D721Med (cell line): ENCODE results near the gene RAB4A.

Experiments
- DNase-seq: peaks from one replicate; pipeline ENCODE4 v3.0.0; 2011; ENCODE audit warnings: low spot score; ENCODE audit not compliant: insufficient read length
- FAIRE-seq: peaks from 2 replicates; lab custom pipeline; 2011; peaks lifted over from hg19 to GRCh38; lab: Jason Lieb, UNC
- TF ChIP-seq, protein P1 (sequence below): IDR thresholded peaks from 2 replicates; pipeline ENCODE4 v1.5.1; 2012; ENCODE audit warnings: mild to moderate bottlenecking, control low read depth; ENCODE audit not compliant: insufficient read depth; ENCODE audit errors: missing control alignments

Gene RAB4A, protein sequence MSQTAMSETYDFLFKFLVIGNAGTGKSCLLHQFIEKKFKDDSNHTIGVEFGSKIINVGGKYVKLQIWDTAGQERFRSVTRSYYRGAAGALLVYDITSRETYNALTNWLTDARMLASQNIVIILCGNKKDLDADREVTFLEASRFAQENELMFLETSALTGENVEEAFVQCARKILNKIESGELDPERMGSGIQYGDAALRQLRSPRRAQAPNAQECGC

DNA sequence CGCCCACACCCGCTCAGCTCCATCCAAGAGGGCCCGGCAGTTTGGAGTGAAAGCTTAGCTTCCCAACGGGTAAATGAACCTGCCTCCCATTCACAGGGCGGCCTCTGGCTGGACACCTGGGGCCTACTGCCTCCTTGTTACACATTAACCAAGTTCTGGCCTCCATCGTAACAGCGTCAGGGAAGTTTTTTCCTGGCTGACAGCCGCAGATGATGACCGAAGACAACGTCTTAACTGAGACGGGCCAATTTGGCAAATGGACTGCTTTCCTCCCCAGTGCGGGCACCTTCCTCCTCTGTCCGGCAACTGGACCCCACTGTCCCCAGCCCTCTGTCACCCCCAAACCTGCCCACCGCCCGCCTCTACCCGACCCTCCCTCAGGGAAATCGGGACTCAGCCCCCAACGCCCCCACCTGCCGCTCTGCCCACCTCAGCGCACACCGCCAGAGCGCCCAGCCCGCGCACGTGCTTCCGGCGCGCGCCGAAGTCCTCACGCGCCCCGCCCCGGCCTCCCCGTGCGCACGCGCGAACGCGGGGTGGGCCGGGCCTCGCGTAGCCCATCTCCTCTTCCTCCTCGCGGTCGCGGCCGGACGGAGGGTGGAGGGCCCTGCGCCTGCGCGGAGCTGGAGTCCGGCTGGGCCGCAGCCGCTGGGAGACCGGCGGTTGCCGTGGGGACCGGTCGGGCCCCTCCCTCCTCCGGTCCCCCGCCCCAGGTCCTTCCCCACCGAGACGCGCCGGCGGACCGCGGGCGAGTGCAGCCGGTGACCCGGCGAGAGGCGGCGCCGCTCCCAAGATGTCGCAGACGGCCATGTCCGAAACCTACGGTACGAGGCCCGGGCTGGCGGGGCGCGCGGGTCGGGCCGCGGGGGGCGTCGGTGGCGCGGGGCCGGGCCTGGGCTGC lies at the start of gene RAB4A:
Gene RAB4A, plus strand, starts transcription at position 565 of the 901 bp plus-strand sequence. Its CDS starts 229 bp downstream, at position 794.
- TF ChIP-seq, protein P1, sequence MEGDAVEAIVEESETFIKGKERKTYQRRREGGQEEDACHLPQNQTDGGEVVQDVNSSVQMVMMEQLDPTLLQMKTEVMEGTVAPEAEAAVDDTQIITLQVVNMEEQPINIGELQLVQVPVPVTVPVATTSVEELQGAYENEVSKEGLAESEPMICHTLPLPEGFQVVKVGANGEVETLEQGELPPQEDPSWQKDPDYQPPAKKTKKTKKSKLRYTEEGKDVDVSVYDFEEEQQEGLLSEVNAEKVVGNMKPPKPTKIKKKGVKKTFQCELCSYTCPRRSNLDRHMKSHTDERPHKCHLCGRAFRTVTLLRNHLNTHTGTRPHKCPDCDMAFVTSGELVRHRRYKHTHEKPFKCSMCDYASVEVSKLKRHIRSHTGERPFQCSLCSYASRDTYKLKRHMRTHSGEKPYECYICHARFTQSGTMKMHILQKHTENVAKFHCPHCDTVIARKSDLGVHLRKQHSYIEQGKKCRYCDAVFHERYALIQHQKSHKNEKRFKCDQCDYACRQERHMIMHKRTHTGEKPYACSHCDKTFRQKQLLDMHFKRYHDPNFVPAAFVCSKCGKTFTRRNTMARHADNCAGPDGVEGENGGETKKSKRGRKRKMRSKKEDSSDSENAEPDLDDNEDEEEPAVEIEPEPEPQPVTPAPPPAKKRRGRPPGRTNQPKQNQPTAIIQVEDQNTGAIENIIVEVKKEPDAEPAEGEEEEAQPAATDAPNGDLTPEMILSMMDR, result no peak
- DNase-seq (no peak), FAIRE-seq (no peak)

DNA sequence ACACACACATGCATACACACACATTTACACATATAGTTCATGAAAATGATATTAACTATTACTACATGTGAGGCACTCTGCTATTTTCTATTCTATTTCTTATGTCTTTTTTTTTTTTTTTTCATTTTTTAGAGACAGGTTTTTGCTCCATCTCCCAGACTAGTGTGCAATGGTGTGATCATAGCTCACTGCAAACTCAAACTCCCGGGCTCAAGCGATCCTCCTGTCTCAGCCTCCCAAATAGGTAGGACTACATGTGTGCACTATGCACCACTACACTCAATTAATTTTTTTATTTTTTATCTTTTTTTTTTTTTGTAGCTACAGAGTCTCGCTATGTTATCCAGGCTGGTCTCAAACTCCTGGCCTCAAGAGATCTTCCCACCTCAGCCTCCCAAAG lies 48.8 kb upstream of the RAB4A start:
- DNase-seq (no peak), FAIRE-seq (no peak)
- TF ChIP-seq, protein P1, result no peak

DNA sequence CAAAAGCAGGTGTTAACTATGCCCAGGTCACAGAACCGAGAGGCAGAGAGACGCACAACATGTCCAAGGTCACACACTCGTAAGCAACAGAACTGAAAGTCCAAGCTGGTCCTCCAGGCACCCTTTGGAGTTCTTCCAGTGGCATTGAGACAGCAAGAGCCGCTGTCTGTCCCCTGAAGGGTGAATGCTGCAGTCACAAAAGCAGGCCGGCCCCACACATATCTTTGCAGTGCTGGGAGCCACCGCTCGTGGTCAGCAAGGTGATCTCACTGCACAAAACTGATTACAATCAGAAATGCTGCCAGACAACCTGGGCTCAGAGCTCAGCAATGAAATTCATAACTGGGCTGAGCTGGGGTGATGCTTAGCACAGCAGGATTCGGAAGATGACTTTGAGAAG lies 47.4 kb upstream of the RAB4A start:
- FAIRE-seq (no peak), DNase-seq (no peak)
- TF ChIP-seq, protein P1, result no peak

DNA sequence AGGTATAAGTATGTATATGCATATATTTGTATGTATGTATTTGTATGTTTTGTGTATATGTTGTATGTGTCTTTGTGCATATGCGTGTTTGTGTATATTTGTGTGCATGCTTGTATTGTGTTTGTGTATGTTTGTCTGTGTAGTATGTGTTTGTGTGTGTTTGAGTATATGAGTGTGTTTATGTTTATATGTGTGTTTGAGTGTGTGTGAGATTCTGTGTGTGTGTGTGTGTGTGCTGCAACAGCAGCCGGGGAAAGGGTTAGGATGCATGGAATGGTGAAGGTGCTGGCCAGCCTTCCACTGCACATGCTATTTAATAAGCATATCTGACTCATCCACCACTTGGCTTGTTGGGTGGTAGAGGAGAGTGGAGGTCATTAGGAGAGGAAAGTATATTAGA lies 46.6 kb upstream of the RAB4A start:
- TF ChIP-seq, protein P1, result no peak
- no peak for DNase-seq
- no peak for FAIRE-seq

DNA sequence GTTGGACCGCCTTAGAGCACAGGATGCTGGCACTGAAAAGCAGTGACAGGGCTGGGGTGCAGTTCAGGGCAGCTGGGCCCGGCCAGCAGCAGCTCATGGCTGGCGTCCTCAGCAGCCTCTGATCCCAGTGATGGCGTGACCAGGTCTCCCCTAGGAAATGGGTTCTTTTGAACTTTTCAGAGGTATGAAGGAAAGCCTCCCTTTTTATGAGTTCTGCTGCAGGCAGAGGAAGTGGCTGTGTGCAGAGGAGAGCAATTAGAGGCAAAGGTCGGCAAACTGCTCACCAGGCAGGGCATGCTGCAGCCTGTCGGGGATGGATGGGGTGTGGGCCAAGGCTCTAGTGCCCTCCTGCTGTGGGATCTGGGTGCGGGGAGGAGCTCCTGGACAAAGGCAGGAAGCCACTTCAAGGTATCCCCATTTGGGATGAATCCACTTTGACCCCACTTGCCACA lies 45.6 kb upstream of the RAB4A start:
- FAIRE-seq (no peak), DNase-seq (no peak)
- TF ChIP-seq, protein P1, result no peak

DNA sequence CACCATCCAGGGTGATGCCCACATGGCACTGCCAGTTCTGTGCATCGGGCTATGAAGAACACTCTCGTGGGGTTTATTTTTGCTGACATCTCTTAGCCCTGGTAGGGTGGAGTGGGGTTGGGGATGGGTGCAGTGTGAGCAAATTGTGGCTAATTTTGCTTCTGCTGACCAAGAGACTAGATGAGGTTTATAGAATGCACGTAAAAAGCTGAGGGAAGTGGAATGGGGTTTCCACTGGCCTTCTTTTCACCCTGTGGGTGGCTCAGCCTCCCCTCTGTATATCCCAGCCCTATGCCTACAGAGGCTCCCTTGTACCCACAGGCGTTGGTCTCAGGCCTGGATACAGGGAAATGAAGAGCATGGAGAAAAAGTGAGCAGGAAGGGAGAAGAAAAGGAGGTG lies 44.1 kb upstream of the RAB4A start:
- TF ChIP-seq, protein P1, result no peak
- DNase-seq (no peak), FAIRE-seq (no peak)
